ENCODE results near the gene PVALB.

PVALB gene

DNA sequence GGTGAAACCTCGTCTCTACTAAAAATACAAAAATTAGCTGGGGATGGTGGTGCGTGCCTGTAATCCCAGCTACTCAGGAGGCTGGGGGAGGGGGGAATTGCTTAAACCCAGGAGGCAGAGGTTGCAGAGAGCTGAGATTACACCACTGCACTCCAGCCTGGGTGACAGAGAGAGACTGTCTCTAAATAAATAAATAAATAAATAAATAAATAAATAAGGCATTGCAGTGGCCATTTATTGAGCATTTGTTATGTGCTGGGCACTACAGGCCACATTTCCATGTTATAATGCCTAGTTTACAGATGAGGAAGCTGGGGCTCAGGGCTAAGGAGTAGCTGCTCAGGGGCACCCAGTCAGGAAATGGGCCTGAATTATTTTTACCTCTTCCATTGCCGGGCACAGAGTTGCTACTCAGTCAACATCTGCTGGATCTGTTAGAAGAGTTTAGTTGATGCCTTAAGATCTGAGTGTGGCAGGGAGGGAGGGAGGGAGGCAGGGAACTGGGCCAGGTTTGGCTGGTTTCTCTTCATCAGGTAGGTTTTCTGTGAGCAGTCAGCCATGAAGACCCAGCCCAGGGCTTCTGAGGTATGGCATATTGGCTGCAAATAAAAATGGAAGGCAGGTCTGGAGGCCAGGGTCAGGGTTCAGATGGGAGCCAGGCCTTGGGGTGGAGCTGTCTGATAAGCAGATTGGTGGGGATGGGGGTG lies 5.6 kb downstream of the PVALB start:
- DNase-seq (ENCODE audit: low spot score), result no peak

DNA sequence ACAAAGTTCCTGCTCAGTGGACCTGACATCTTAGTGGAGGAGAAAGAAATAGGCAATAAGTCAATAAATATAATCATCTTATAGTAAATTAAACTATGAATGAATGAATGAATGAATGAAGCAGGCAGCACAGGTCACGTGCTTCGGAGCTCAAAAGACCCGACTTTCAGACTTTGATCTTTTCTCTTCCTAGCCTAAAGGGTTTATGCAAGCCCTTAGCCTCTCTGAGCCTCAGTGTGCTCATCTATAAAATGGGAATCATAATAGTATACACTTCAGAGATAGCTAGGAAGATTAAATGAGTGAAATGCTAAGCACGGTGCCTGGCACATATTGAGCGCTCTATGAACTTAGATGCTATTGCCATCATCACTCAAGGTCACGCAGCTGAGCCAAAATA lies 7.5 kb downstream of the PVALB start:
- DNase-seq (ENCODE audit: low spot score), result no peak

DNA sequence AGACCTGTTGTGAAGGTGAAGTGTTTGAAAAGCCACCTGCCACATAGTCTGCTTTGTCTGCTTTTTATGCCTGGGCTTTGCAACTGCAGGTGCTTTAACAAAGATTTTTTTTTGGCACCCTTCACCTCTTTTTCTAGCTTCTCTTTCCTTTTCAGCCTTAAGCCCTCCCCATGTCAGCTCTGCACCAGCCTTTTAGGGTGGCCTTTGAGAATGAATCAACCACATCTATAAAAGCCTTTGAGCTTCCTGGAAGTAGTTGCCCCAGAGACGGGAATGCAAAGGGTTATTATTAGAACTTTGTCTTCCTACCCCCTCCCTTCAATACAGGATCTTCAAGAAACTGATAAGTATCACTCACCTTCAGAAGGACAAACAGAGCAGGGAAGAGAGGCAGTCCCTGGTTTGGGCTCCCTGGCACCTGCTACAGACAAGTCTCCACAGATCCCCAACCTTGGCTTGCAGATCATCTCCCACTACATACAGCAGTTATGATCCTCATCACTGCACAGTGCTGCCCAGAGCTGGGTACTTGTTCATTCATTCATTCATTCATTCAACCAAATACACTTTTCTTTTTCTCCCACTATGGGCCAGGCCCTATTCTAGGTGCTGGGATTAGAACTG lies 8.0 kb downstream of the PVALB start:
- DNase-seq (ENCODE audit: low spot score), result no peak

DNA sequence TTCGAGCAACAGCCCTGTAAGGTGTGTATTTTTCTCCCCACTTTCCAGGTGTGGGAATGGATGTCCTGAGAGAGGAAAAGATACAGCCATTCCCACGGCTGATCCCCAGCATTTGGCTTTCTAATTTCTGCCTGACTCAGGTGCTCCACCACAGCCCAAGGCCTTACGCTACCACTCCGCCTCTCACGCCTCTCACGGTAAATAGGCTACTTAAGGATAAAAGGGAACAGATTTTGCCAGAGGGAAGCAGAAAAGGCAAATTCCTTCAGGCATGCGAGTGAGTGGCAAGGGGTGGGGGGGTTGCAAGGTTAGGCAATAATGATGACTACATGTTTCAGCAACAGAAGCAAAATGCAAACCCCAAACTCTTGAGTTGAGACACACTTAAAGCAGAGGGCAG lies 9.2 kb downstream of the PVALB start:
- no peak for DNase-seq (ENCODE audit: low spot score)

DNA sequence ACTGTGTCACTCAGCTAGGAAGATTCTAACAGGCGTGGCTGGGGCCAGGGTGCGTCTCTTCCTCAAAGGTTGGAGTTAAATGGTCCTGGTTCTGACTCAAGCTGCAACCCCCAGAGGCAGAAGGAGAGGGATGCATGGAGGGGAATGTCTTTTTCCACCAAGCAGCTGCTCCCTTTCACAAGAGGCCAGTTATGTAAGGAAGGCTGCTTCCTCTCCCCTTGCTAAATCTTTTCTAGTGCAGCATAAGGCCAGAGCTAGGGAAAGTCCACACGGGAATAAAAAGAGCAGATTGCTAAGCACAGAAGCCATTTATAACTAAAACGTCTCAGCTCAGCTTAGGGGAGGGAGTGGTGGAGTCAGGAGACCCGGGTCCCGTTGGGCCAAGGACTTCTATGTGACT lies 10.0 kb downstream of the PVALB start:
- no peak for DNase-seq (ENCODE audit: low spot score)

GRCh38 chr22:36803358-36803757 lies 13.5 kb downstream of the PVALB start:
- no peak for DNase-seq (ENCODE audit: low spot score)

DNA sequence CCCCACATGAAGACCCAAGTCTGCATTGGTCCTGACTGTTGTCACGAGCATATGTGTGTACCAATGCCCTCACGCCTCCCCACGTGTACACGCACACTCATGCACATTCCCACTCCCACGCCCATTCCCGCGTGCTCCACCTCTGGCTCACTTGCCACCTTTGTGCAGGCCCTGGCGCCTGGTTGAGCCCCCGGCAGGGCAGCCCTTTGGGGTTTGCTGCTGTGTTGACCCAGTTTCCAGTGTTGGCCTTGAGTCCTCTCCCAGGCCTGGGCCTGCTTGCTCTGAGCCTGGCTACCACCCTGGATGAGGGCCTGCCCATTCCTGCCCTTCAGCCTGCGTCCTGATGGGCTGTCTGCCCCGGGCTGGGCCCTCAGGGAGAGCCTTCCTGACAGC lies 18.2 kb downstream of the PVALB start:
- DNase-seq (ENCODE audit: low spot score), result no peak

DNA sequence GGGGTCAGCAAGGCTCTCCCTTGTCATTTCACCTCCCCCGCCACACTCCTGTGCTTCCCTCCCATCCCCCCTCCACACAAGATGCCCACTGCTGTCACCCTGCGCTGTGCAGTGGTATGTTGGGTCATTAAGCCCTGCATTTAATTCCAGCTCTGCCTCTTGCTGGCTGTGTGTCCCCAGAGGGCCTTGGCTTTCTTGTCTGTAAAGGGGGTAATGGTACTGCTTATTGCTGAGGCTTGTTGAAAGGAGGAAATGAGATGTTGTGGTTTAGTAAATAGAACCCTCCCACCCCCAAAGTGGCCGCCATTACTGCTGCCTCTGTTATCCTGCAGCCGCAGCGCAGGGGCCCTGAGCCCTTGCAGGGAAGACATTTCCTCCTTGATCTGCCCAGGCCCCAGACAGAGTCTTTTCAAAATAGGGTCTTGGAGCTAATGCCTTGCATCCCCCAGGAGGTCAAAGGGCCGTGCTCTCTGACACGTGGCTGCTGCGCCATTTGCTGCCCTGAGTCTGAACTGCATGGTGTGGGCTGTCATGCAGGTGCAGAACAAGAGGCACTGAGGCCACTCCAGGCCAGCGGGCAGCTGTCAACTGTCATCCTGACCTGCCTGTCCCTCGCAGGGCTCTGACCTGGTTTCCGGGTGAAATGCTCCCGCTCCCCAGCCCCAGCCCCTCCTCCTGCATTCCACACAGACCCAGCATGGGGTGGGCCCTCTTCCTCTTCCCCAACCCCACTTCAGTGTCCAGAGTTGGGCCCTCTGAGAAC lies 18.7 kb downstream of the PVALB start:
- no peak for DNase-seq (ENCODE audit: low spot score)

GRCh38 chr22:36797374-36797773 lies 19.5 kb downstream of the PVALB start:
- no peak for DNase-seq (ENCODE audit: low spot score)

- no peak for DNase-seq (ENCODE audit: low spot score)
These were observed 20.2 kb downstream of the PVALB start for GRCh38 chr22:36796552-36797175.

- no peak for DNase-seq (ENCODE audit: low spot score)
These were observed 21.2 kb downstream of the PVALB start for GRCh38 chr22:36795633-36796032.

GRCh38 chr22:36790648-36791047 lies 26.2 kb downstream of the PVALB start:
- DNase-seq (ENCODE audit: low spot score), result no peak

DNA sequence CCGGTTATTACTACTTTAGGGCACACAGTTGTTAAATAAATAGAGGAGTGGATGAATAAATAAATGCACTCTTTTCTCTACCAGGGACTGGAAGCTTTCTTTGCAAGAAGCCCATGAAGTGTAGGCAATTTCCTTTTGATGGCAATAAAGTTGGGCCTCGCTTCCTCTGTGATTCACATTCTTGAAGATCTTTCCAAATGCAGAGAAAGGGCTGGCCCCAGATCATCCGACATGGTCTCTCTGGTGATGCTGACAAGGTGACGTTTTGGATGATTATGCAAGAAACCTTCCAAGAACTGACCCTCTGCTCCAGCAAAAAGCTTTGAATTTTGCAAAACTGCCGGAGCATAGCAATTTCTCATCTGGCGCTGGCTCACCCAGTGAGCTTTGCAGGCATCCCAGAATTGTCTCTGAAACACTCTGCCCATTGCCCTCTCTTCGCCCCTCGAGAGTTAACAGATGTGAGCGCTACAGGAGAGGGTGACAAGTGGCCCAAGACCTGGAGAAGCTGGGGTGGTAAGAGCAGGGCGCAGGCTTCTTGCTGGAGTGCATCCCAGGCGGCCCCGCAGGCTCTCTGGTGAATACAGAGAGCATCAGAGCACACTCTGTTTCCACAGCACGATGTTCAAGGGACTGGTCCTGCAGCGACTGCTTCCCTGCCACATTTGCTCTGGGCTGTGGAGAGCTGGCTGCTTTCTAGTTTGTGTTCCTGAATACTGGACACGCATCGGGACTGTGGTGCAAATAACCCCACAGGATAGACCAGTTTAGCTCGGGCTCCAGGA lies 29.4 kb downstream of the PVALB start:
- DNase-seq (ENCODE audit: low spot score), result no peak

DNA sequence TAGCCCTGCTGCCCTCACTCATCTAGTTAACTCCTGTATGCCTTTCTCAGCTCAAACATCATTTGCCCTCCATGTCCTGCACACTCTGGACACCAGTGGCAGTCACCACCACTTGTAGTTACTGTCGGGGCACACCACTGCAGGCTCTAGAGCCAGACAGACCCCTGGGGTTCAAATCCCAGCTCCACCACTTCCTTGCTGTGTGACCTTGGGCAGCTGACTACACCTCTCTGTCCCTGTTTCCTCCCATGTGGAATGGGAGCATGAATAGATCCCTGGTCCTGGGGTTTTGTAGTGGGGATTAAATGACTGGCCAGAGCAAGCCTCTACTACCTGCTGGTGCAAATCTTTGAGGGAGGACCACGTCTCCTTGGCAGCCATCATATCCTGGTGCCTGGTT lies 33.1 kb downstream of the PVALB start:
- DNase-seq (ENCODE audit: low spot score), result no peak

DNA sequence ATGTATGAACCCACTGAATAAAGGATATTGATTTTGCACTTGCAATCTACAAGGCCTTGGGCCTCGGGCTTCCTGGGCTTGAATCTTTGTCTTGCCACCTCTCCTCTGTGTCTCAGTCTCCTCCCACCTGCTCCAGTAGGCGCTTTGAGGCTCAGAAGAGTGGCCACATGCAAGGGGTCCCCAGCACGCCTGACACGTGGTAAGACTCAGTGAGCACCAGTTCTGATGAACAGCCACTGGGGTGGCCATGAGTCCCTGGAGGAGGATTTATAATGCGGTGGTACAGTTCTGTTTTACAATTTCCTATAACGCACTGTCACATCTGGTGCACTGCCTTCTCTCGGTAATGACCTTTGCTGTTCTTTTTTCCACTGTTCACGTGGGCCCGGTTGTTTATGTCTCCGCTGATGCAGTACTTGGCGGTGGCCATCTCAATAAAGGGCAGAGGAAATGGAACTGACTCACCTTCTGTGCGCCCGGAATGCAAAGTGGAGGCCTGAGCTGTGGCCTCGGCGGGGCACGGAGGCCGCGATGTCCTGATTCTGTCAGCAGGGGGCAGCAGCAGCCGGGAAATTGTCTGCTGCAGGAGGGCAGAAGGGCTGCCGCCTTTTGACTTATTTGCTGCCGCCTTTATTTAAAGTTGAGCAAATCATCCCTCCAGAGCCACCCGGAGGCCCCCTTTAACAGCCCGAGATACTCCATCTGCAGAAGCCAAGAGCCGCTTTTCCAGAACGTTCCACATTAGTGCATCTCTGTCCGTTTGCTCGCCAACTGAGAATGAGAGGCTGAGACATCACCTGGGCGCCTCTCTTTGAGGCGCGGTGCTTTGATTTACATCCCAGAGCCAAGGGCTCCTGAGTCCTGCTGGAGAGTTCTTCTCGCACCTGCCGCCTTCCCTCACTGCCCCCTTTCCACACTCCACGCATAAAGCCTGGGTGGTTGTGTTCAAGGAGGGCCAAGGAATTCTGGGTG lies 34.9 kb downstream of the PVALB start:
- DNase-seq (ENCODE audit: low spot score), result peak; percentile 60

- DNase-seq (ENCODE audit: low spot score), result no peak
These were observed 38.8 kb downstream of the PVALB start for GRCh38 chr22:36778020-36778419.

DNA sequence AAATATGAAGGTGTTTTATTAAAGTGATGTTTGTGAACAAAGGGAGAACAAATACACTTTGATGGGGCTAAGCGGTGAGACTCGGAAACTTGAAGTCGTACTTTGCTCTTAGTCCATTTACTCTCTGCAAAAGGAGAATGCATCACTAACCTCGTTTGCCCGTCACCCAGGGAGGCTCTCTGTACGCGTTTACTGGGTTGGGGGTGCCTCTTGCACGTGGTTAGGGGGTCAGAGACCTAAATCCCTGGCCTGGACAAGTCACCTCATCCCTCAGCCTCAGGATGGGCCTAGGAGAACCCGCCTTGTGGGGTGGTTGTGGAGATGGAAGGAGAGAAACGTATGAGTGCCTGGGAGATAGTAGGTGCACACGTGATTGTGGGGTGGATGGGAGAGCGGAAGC lies 40.1 kb downstream of the PVALB start:
- no peak for DNase-seq (ENCODE audit: low spot score)

- DNase-seq (ENCODE audit: low spot score), result peak; percentile 99
These were observed 40.7 kb downstream of the PVALB start, which contains the start of gene IFT27 for GRCh38 chr22:36775964-36776669. TSS of gene IFT27 (minus strand) at chr22:36776119. CDS start at chr22:36775707, 412 bp downstream.

GRCh38 chr22:36775586-36775963 lies 41.3 kb downstream of the PVALB start:
- no peak for DNase-seq (ENCODE audit: low spot score)

- DNase-seq (ENCODE audit: low spot score), result peak; percentile 29
These were observed 42.9 kb downstream of the PVALB start for GRCh38 chr22:36773935-36774334.
